HepG2 (cell line): ENCODE data around the gene LRRC45. TPM values are rescaled to one million over a fixed set of nuclear protein-coding genes. Genes with fewer than 3 reads are reported as not detected.

Source experiments
- ARHGAP35 ChIP-seq: sonication (generic); formaldehyde crosslinking; IDR thresholded peaks from 2 replicates; pipeline ENCODE4 v1.9.0; 2022; ENCODE audit warnings: mild to moderate bottlenecking, inconsistent platforms, moderate library complexity, missing genetic modification reagents, borderline replicate concordance
- ATF1 ChIP-seq: IDR thresholded peaks from 2 replicates; pipeline ENCODE4 v1.6.1; 2016; ENCODE audit warnings: mild to moderate bottlenecking, control low read depth
- CSRNP1 ChIP-seq: sonication (generic); formaldehyde crosslinking; IDR thresholded peaks from 2 replicates; pipeline ENCODE4 v1.8.1; 2023; ENCODE audit warnings: mild to moderate bottlenecking, missing genetic modification reagents
- DPF2 ChIP-seq: sonication (generic); formaldehyde crosslinking; IDR thresholded peaks from 2 replicates; pipeline ENCODE4 v1.4.0; 2020; ENCODE audit warnings: mild to moderate bottlenecking, low read depth, missing genetic modification reagents, borderline replicate concordance
- KDM4B ChIP-seq: sonication (generic); formaldehyde crosslinking; IDR thresholded peaks from 2 replicates; pipeline ENCODE4 v1.4.0; 2020; ENCODE audit warnings: missing genetic modification reagents
- KLF15 ChIP-seq: sonication (generic); formaldehyde crosslinking; IDR thresholded peaks from 2 replicates; pipeline ENCODE4 v1.8.1; 2023; ENCODE audit warnings: borderline replicate concordance, mild to moderate bottlenecking, inconsistent platforms, missing genetic modification reagents, mixed read lengths
- KLF6 ChIP-seq: IDR thresholded peaks from 2 replicates; pipeline ENCODE4 v1.8.0; 2016; ENCODE audit warnings: missing biosample characterization, missing genetic modification reagents
- MED1 ChIP-seq: sonication (generic); formaldehyde crosslinking; IDR thresholded peaks from 2 replicates; pipeline ENCODE4 v1.4.0; 2020; ENCODE audit warnings: missing genetic modification reagents
- MTERF4 ChIP-seq: sonication (generic); formaldehyde crosslinking; IDR thresholded peaks from 2 replicates; pipeline ENCODE4 v1.8.0; 2023; ENCODE audit warnings: mild to moderate bottlenecking, missing genetic modification reagents
- POLR2AphosphoS2 ChIP-seq: IDR thresholded peaks from 2 replicates; pipeline ENCODE4 v1.6.1; 2011; ENCODE audit warnings: low read depth, low read length, improper control_type of control experiment
- RORA ChIP-seq: sonication (generic); formaldehyde crosslinking; IDR thresholded peaks from 2 replicates; pipeline ENCODE4 v1.5.0; 2020; ENCODE audit warnings: mild to moderate bottlenecking, missing genetic modification reagents, moderate library complexity
- RXRA ChIP-seq: sonication (generic); formaldehyde crosslinking; IDR thresholded peaks from 2 replicates; pipeline ENCODE4 v1.5.1; 2020; ENCODE audit warnings: missing genetic modification reagents
- ZBTB1 ChIP-seq: sonication (generic); formaldehyde crosslinking; IDR thresholded peaks from 2 replicates; pipeline ENCODE4 v1.4.0; 2020; ENCODE audit warnings: missing genetic modification reagents, borderline replicate concordance
- ZBTB25 ChIP-seq: IDR thresholded peaks from 2 replicates; pipeline ENCODE4 v1.6.1; 2018; ENCODE audit warnings: missing genetic modification reagents
- ZFX ChIP-seq: sonication (generic); formaldehyde crosslinking; IDR thresholded peaks from 2 replicates; pipeline ENCODE4 v1.4.0; 2020; ENCODE audit warnings: mild to moderate bottlenecking, low read depth, missing genetic modification reagents, moderate library complexity
- ZFY ChIP-seq: sonication (generic); formaldehyde crosslinking; IDR thresholded peaks from 2 replicates; pipeline ENCODE4 v1.4.0; 2020; ENCODE audit warnings: missing genetic modification reagents
- ZNF251 ChIP-seq: sonication (generic); formaldehyde crosslinking; IDR thresholded peaks from 2 replicates; pipeline ENCODE4 v1.9.0; 2021; ENCODE audit warnings: mild to moderate bottlenecking, missing genetic modification reagents
- ZNF557 ChIP-seq: sonication (generic); formaldehyde crosslinking; IDR thresholded peaks from 2 replicates; pipeline ENCODE4 v1.4.0; 2020; ENCODE audit warnings: missing genetic modification reagents
- ZNF614 ChIP-seq: IDR thresholded peaks from 2 replicates; pipeline ENCODE4 v1.6.1; 2018; ENCODE audit warnings: missing biosample characterization, missing genetic modification reagents, inconsistent platforms, borderline replicate concordance
- ZNF800 ChIP-seq: sonication (generic); formaldehyde crosslinking; IDR thresholded peaks from 2 replicates; pipeline ENCODE4 v1.4.0; 2020; ENCODE audit warnings: missing genetic modification reagents
- polyA plus RNA-seq, 8 experiments: library from polyadenylated mRNA; depleted of rRNA in 3 of 8; stranded (reverse) in 7 of 8; unstranded in 1 of 8; fragments of >200 nt; fragmentation: Illumina TruSeq in 4 of 8; extraction: Trizol in 4 of 8; gene quantifications; 2 replicates each; pipeline versions ENCODE4 v1.2.1 to v1.2.3, GENCODE V29; 2011 to 2016; ENCODE audit warnings: low read depth in 4 of 8, missing spikeins in 1 of 8, mixed read lengths in 1 of 8; ENCODE audit not compliant: insufficient read depth in 1 of 8
- total RNA-seq, 5 experiments: library from RNA; depleted of rRNA; stranded (reverse); fragments of >200 nt; fragmentation: Illumina TruSeq; extraction: Trizol; gene quantifications; 2 replicates each; pipeline ENCODE4 v1.2.3, GENCODE V29; 2016; ENCODE audit warnings: low read depth in 1 of 5
- TF ChIP-seq, protein P1 (sequence below): IDR thresholded peaks from 2 replicates; pipeline ENCODE4 v1.6.1; 2012; ENCODE audit warnings: low read length, improper control_type of control experiment

Gene LRRC45
- total and polyA plus RNA-seq, 2 of the 13 experiments (the other 11 are each of a cell fraction or from before 2014, with no cell fraction given) = 11.6 to 48.1 TPM

DNA sequence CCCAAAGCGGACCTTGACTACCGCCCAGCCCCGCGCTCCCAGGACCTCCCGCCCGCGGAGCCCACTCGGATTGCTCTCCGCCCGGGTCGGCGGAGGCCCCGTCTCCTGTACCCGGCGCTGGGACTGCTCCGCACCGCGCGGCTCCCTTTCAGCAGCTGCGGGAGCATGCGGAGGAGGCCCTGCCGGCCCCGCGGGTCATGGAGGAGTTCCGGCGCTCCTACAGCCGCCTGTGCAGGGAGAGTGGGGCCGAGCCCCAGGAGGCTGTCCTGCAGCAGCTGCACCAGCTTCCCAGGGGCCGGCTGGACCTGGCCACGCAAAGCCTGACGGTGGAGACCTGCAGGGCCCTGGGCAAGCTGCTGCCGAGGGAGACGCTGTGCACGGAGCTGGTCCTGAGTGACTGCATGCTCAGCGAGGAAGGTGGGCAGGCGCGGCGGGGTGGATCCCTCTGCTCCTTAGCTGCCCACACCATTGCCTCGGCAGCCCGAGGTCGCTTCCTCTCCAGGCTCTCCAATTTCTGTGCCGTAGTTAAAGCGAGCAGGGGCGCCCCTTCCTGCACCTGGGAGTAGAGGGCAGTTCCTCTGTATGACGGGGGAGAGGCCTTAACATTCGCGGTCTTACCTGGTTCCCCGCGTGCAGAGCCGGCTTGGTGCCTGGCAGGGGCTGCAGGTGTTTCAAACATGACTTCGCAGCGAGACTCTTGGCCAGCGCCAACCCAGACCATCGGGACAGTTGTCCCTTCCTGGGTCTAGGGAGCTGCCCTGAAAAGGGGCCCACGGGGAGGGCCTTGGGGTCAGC is 539 bp downstream of the LRRC45 start (continued):
- peak; percentile 61; the same call in 1 of the 2 replicates for TF ChIP-seq CSRNP1
- no peak for TF ChIP-seq KLF6
- peak; percentile 22; the same call in 1 of the 2 replicates for TF ChIP-seq RXRA (CRISPR knock-in tag)
- TF ChIP-seq KLF15 = no peak
- TF ChIP-seq ZBTB1 (CRISPR knock-in tag) = no peak
- no peak for TF ChIP-seq POLR2AphosphoS2
- TF ChIP-seq DPF2 (CRISPR knock-in tag) = no peak
- TF ChIP-seq RORA (CRISPR knock-in tag) = no peak
- no peak for TF ChIP-seq ZBTB25 (CRISPR knock-in tag)
- no peak for TF ChIP-seq ZNF251 (CRISPR knock-in tag)
- TF ChIP-seq MED1 = no peak; the same call in 1 of the 2 replicates
- no peak for TF ChIP-seq ZNF557
- TF ChIP-seq ZNF800 (CRISPR knock-in tag) = peak; percentile 60; the same call in 1 of the 2 replicates
- peak; percentile 85; the same call in 1 of the 2 replicates for TF ChIP-seq MTERF4 (CRISPR knock-in tag)
- peak; percentile 51; the same call in 1 of the 2 replicates for TF ChIP-seq ZFX (CRISPR knock-in tag)
- 0 out of 2 replicates have a peak, but pooled peaks have one; percentile 6 for TF ChIP-seq KDM4B (CRISPR knock-in tag)
- TF ChIP-seq ARHGAP35 = no peak
- TF ChIP-seq, protein P1, sequence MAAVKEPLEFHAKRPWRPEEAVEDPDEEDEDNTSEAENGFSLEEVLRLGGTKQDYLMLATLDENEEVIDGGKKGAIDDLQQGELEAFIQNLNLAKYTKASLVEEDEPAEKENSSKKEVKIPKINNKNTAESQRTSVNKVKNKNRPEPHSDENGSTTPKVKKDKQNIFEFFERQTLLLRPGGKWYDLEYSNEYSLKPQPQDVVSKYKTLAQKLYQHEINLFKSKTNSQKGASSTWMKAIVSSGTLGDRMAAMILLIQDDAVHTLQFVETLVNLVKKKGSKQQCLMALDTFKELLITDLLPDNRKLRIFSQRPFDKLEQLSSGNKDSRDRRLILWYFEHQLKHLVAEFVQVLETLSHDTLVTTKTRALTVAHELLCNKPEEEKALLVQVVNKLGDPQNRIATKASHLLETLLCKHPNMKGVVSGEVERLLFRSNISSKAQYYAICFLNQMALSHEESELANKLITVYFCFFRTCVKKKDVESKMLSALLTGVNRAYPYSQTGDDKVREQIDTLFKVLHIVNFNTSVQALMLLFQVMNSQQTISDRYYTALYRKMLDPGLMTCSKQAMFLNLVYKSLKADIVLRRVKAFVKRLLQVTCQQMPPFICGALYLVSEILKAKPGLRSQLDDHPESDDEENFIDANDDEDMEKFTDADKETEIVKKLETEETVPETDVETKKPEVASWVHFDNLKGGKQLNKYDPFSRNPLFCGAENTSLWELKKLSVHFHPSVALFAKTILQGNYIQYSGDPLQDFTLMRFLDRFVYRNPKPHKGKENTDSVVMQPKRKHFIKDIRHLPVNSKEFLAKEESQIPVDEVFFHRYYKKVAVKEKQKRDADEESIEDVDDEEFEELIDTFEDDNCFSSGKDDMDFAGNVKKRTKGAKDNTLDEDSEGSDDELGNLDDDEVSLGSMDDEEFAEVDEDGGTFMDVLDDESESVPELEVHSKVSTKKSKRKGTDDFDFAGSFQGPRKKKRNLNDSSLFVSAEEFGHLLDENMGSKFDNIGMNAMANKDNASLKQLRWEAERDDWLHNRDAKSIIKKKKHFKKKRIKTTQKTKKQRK = no peak
- TF ChIP-seq ZNF614 (CRISPR knock-in tag) = no peak
- TF ChIP-seq ZFY (CRISPR knock-in tag) = peak; percentile 71
- TF ChIP-seq ATF1 = no peak
